Measurements from ENCODE around the gene FXYD5.
A peak's percentile ranks its signal among the peaks of the same experiment; 100 is the strongest.
"Not testable (repeated sequence)": the region's sequence is repeated elsewhere in the genome, so short reads cannot be mapped to it uniquely, and the experiment has no call there.

FXYD5 gene

GRCh38 chr19:35138305-35138892, 16.1 kb upstream of the FXYD5 start, which contains the start of gene FXYD1:
Gene FXYD1, plus strand, starts transcription at chr19:35138824. Its CDS starts 1,256 bp downstream, at chr19:35140080.
- DNase-seq: no peak

- no peak for DNase-seq
These were observed 14.2 kb upstream of the FXYD5 start for GRCh38 chr19:35140207-35140961.

DNA sequence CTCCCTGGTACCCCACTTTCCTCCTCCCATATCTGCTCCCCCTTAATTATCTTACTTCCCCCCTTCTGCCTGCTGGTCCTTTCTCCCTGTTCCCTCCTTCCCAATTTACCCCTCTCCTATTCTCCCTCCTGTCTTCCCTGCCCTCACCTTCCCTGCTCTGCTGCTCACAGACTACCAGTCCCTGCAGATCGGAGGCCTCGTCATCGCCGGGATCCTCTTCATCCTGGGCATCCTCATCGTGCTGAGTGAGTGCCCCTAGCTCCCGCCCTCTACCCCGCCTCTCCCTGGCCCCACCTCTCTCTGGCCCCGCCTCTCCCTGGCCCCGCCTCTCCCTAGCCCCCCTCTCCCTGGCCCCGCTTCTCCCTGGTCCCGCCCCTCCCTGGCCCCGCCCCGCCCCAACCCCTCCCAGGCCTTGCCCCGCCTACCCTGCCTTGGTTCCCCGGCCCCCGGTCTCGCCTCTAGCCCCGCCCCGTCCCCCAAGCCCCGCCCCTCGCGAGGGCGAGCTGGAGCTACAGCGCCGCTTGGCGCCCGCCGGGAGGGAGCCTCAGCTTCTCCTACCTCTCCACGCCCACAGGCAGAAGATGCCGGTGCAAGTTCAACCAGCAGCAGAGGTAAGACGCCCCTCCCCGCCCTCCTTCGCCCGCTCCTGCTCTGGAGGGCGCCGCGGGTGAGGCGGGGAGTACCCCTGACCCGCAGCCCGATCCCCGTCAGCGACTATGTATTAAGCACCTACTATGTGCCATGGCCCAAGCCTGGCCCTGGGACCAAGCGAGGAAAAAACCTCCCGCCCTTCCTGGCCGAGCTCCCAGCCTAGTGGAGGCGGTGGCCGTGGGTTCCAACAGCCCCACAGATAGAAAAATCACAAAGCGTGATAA, 13.3 kb upstream of the FXYD5 start:
- DNase-seq: peak; percentile 98

GRCh38 chr19:35141837-35142605, 12.5 kb upstream of the FXYD5 start:
- no peak for DNase-seq

GRCh38 chr19:35142606-35143230, 11.8 kb upstream of the FXYD5 start:
- DNase-seq: peak; percentile 69

DNA sequence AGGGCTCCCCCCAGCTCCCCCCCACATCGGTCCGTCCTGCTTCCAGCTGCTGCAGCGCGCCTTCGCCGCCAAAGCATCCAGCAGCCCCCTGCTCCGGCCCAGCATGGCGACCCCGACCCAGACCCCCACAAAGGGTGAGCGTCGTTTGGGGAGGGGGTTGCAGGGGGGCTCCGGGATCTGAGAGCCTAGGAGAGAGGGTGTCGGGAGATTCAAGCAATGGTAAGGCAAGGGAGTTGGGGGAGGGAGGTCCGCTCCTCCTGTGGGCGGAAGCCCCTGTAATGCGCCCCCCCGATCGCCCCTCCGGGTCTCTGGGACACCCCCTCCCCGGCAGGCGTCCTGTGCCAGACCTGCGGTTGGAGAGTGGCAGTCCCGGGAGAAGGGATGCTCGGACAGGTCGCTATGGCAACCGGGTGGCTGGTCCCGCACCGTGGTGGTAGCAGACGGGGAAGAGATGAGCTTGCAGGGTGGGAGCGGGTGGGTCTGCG, 11.3 kb upstream of the FXYD5 start, which contains the start of gene FXYD7:
FXYD7 (plus strand) TSS at position 25 of the 485 bp plus-strand sequence; CDS start at position 104, 79 bp downstream.
- no peak for DNase-seq

GRCh38 chr19:35143818-35144217, 10.7 kb upstream of the FXYD5 start:
- no peak for DNase-seq

DNA sequence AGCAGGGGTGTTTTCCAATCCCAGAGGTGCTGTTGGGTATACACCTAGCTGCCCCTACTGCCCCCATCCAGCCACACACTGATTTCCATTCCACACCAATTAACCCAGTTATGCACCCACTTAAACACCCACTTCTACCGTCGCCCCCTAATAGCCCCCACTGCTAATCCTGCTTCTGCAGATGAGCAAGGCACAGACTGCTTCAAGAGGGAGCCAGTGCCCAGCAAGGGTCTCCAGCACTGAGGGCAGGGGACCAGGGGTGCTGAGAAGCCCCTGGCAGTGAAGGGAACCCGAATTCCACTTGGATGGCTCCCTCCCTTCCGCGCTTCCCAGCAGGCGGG, 10.3 kb upstream of the FXYD5 start:
- no peak for DNase-seq

DNA sequence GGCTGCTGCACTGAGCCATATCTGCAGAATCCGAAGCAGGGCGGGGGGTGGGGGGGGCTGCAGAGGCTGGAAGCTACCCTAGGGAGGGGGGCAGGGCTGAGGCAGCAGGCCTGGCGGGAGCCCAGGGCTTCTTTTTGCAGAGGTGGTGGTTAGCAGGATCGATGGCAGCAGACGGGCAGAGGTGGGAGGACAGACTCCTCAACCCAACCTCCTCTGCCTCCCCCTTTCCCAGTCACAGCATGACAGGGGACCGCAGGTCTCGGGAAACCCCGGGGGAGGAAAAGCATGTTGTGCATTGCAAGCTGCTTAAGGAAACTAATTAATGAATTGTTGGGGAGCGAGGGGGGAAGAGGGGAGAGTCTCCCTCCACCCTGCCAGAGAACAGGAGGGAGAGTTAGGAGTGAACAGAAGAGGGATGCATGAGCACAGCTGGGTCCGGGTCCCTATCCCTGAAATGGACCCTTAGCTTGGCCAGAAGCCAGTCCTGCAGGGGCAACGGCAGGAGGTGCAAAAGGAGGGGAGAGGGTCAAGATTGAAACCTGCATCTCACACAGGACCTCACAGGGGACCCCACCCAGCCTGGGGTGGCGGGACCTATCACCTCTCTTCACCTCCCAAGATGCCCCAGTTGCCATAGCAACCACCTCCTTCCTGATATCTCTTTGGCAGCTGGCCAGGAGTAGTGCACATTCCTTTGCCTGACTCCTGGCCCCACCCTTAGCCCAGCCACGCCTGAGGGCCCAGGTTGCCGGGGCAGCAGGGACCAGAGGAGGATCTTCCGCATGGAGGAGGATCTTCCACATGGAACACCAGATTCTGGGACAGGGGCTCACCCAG, 9.7 kb upstream of the FXYD5 start:
- no peak for DNase-seq

GRCh38 chr19:35146746-35147459, 7.6 kb upstream of the FXYD5 start:
- no peak for DNase-seq

GRCh38 chr19:35149463-35149862, 5.1 kb upstream of the FXYD5 start:
- DNase-seq: no peak

DNA sequence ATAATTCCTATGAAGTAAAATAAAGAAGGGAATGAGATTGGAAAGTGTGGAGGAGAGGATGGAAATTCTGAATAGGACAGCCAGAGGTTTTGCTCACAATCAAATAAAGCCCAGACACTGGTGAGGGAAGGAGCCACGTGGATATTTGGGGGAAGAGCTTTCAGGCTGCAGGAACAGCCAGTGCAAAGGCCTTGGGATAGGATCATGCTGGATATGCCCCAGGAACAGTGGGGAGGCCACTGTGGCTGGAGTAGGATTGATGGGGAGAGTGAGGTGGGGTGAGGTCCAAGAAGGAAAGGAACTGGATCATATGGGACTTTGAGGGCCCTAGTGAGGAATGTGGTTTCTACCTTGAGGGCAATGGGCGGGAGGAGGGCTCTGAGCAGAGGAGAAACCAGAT, 4.1 kb upstream of the FXYD5 start:
- DNase-seq: no peak

DNA sequence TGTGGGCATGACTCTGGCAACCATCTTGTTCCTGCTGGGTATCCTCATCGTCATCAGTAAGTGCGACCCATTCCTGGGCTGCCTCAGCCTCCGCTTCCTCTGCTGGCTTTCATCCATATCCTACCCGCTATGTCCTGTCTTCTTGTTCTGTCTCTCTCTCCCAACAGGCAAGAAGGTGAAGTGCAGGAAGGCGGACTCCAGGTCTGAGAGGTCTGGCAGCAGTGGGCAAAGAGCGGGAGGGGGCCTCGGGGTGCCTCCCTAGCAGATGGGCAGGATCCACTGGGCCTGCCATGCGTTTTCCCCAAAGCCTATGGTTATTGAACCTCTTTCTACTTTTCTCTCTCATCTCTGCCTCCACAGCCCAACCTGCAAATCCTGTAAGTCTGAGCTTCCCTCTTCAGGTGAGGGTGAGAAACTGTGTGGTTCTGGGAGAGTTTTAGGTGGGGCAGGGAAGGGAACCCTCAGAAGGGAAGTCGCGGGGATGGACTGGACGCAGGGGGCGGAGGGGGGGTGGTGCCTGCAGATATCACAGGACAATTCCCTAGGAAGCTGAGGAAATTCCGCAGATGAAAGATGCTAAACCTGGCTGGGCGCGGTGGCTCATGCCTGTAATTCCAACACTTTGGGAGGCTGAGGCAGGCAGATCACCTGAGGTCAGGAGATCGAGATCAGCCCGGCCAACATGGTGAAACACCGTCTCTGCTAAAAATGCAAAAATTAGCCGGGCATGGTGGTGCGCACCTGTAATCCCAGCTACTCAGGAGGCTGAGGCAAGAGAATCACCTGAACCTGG, 3.1 kb upstream of the FXYD5 start:
- no peak for DNase-seq

- not testable (repeated sequence) for DNase-seq
These were observed 1.4 kb upstream of the FXYD5 start for GRCh38 chr19:35153129-35153522.

- peak; percentile 63 for DNase-seq
These were observed 622 bp upstream of the FXYD5 start for GRCh38 chr19:35153701-35154524.

GRCh38 chr19:35155441-35155840, 906 bp downstream of the FXYD5 start:
- no peak for DNase-seq

DNA sequence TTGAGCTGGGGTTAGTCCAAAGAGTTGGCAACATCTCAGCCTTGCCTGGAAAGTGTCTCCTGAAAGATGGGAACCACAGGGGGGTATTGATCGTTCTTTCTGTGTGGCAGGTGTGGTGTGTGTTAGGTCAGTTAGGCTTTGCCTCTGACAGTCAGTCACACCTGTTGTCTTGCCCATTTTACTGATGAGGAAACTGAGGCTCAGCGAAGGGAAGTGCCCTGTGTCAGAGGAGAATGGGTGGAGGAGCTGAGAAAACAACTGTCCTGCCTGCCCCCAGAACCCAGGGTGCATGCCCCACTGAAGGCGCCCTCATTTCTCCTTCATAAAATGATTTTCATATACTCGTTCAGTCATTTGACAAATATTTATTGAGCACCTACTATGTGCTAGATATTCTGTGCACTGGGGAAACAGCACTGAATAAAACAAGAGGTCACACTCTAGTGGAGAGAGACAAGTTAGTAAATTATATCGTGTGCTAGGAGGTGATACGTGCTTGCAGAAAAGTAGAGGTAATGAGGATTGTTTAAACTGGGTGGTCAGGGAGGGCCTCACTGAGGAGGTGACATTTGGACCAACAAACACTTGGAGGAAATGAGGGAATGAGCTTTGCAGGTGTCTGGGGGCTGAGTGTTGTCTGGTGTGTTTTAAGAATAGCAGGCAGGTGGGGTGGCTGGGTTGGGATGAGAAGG, 1.6 kb downstream of the FXYD5 start:
- no peak for DNase-seq

- DNase-seq: no peak
These were observed 2.1 kb downstream of the FXYD5 start for GRCh38 chr19:35156673-35157014.
